HG03066 (cell line): ENCODE data around the gene GUK1.

ENCODE experiments used
- ATAC-seq: cut with Tn5 transposase; IDR thresholded peaks from one replicate; pipeline ENCODE4 v1.9.1; 2021; ENCODE audit warnings: low read depth; ENCODE audit not compliant: unreplicated experiment

The GUK1 gene

GRCh38 chr1:228197555-228198147 lies 57.6 kb downstream of the GUK1 start:
- no peak for ATAC-seq
